ENCODE data around the gene BOLL. TPM values are rescaled to one million over a fixed set of nuclear protein-coding genes. Genes with fewer than 3 reads are reported as not detected.

The BOLL gene
- total RNA-seq, 1 donor from 2014 or later: 0.22 TPM

GRCh38 chr2:197677483-197677882, 107.6 kb downstream of the BOLL start:
- DNase-seq (ENCODE audit: low spot score, unreplicated experiment): no peak
- TF ChIP-seq, protein P1, sequence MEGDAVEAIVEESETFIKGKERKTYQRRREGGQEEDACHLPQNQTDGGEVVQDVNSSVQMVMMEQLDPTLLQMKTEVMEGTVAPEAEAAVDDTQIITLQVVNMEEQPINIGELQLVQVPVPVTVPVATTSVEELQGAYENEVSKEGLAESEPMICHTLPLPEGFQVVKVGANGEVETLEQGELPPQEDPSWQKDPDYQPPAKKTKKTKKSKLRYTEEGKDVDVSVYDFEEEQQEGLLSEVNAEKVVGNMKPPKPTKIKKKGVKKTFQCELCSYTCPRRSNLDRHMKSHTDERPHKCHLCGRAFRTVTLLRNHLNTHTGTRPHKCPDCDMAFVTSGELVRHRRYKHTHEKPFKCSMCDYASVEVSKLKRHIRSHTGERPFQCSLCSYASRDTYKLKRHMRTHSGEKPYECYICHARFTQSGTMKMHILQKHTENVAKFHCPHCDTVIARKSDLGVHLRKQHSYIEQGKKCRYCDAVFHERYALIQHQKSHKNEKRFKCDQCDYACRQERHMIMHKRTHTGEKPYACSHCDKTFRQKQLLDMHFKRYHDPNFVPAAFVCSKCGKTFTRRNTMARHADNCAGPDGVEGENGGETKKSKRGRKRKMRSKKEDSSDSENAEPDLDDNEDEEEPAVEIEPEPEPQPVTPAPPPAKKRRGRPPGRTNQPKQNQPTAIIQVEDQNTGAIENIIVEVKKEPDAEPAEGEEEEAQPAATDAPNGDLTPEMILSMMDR (IDR thresholded peaks at IDR 0.05; ENCODE audit: unreplicated experiment): no peak
- H3K27ac Mint-ChIP-seq: no peak overlapping the region
- no peak overlapping the region for H3K4me3 Mint-ChIP-seq (ENCODE audit: low read depth)
- H3K4me1 Mint-ChIP-seq (ENCODE audit: low read depth): peaks cover 22% of the 10 kb centered on the region
- no peaks in the 10 kb centered on the region for H3K9me3 Mint-ChIP-seq (ENCODE audit: low read depth)
- H3K27me3 Mint-ChIP-seq: no peaks in the 10 kb centered on the region
- no peaks in the 10 kb centered on the region for H3K36me3 Mint-ChIP-seq (ENCODE audit: insufficient read depth)

DNA sequence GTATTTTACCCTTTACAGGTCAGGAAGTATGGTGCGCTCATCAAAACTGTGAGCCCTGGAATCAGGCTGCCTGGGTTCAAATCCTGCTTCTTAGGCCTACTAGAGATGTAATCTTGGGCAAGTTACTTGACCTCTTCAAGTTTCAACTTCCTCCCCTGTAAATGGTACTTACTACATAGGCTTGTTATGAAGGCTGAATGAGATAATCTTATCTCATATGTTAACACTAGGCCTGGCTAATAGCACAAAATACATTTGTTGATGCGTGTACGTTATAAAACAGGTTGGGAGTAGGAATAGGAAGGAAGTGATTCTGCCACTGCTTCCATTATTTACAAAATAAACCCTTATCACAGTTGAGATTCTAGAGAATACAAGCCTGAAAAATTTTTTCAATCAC, 108.1 kb downstream of the BOLL start:
- Mint-ChIP-seq H3K4me3 (ENCODE audit: low read depth) (no peak overlapping the region), H3K9me3 (ENCODE audit: low read depth) (no peaks in the 10 kb centered on the region)

More for the DNA sequence above, 108.1 kb downstream of the BOLL start:
- Mint-ChIP-seq H3K27me3 (no peaks in the 10 kb centered on the region), H3K36me3 (ENCODE audit: insufficient read depth) (no peaks in the 10 kb centered on the region), H3K27ac (no peak overlapping the region), H3K4me1 (ENCODE audit: low read depth) (peaks cover 22% of the 10 kb centered on the region)
- DNase-seq (ENCODE audit: low spot score, unreplicated experiment): no peak
- TF ChIP-seq, protein P1 (IDR thresholded peaks at IDR 0.05; ENCODE audit: unreplicated experiment): no peak

Other genes with a start within 250 kb of the BOLL start
- 5.4 and 5.7 TPM in 2 replicates for gene RFTN2, start 109.7 kb downstream of the BOLL start, total RNA-seq
- gene MARS2, start 80.0 kb downstream of the BOLL start, total RNA-seq: 7.9 and 8.3 TPM in 2 replicates
- gene PLCL1, start 19.3 kb upstream of the BOLL start, total RNA-seq: 41.1 and 48.3 TPM in 2 replicates